G401 (cell line): ENCODE data around the gene MRPL32. TPM values are rescaled to one million over a fixed set of nuclear protein-coding genes. Genes with fewer than 3 reads are reported as not detected.

Source experiments
- DNase-seq: peaks from one replicate; pipeline ENCODE4 v3.0.0-alpha.2; 2015; ENCODE audit warnings: low spot score
- in situ Hi-C: cut with HindIII; loops from 2 replicates; pipeline ENCODE4 v1.10.0; 2016; ENCODE audit warnings: low sequenced_read_pairs, mixed read lengths
- total RNA-seq: library from RNA; depleted of rRNA; stranded (reverse); fragments of >200 nt; shearing (Covaris generic); gene quantifications from 2 replicates; pipeline ENCODE4 v1.2.3, GENCODE V29; 2014

Gene MRPL32
- total RNA-seq, 1 experiment from 2014 or later = 111 TPM

DNA sequence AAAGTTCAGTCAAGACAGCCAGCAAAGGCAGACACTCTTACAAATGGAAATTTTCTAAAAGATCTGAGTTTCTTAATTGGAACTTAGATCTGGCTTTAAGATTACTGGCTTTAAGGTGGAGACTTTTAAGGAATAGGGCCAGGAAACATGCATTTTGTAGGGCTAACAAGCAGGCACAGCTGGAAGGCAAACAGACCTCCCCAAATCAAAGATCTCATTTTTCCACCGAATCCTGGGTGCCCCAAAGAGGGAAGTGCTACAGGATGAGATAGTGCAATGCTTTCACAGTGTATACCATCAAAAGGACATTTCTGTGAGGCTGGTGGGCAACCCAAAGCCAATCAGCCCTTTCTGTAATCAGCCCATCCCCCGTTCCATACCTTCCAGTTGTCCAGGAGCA lies 27.4 kb downstream of the MRPL32 start:
- in situ Hi-C loops = no loop called here
- no peak for DNase-seq

DNA sequence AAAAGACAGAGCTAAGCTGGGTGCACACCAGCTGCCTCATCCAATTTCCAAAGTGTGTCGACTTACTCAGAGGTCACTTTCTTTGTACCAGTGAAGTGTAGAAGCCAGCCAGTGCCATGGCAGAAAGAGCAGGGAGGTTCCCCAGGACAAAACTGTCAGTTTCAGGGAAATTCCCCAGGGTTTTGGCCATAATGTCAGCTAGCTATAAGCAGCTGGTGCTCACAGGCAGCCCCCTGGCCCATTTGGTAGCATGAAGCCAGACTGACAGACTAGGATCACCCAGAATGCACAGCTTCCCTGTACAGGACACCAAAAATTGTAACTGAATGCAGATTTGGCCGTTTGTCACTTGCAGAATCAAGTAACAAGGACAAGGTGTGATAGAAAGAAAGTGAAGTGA lies 28.6 kb downstream of the MRPL32 start:
- in situ Hi-C loops = no loop called here
- DNase-seq = no peak

DNA sequence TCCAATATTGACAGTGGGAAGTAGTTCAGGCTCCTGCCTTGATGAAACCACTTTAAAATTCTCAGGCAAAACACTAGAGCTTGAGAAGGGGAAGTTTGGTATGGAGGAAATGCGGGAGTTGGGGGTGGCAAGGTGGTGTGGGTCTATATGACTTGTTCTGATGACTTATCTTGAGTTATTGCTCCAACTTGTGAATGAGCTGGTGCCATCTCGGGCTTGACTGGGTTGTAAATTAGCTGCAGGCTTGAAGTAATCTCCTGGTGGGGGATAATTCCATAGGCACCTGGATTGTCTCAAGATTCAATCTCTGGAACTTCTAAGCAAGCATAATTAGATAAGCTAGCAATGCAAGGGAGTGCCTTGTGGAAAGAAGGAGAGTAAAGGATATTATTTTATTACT lies 29.0 kb downstream of the MRPL32 start:
- no peak for DNase-seq
- in situ Hi-C loops = no loop called here

DNA sequence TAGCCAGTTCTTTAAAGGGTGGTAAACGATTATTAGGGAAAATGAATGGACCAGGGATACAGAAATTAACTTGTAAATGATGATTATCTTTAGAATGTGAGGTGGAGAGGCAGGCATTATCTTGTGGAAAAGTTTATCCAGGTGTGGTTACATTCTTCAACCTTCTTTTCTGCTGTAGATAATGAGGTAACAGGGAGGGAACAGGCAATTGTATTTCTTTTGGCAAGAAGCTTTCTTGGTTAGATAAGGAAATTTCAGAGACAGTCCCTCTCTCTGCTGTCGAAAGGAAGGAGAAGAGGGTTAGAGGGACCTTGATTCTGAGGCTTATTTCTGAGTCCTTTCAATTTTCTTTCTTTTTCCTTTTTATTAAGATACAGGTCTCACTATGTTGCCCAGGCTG lies 32.1 kb downstream of the MRPL32 start:
- in situ Hi-C loops = no loop called here
- no peak for DNase-seq

DNA sequence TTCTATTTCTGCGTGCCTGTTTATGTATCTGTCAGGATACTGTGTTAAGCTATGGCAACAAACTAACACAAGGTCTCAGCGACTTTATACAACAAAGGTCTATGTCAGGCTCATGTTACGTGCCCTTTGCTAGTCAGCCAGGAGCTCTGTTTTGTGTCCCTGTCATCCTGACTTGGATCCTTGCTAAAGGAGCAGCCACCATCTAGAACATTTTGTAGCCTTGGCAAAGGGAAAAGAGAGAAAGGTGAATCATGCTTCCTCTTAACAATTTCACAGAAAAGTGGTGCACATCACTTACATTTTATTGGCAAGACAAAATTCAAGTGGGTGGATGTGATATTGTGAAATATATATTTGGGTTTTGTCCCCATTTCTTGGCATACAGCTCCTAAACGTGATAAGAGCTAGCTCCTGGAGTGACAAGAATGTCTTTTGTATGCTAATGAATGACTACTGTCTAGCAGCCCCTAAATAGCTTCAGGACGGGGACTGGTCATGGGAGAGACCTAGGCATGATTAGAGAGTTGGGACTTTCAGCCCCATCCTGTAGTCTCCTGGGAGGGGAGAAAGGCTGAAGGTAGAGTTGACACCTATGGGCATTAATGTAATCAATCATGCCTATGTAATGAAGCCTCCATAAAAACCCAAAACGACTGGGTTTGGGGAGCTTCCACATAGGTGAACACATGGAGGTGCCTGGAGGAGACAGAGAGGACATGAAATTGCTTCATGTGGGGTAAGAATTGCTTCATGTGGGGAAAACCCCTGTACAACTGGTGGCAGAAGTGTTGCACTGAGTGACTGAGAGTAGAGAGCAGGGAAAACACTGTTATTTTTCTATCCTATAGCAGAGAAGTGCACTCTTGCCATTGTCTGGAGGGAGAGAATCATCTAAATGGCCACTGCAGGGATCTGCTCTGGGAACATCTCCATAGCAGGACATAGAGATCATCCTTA lies 33.0 kb downstream of the MRPL32 start:
- in situ Hi-C loops = no loop called here
- DNase-seq = no peak

DNA sequence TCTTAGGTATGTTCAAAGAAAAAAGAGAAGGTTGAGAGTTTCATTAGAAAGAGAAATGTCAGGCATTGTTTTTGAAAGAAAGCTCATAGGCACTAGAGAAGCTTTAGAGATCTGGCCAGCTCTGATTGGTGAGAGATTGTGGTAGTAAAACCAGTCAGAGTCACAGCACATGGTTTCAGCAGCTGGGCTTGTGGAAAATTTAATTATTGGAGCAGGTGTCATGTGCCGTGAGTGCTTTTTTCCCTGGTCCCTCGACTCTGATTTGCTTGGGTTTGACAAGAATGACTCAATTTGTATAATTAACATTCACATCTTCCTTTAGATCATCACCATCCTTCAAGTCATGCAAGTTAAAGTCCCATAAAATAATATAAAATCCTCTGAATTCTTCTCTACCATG lies 35.2 kb downstream of the MRPL32 start:
- in situ Hi-C loops = no loop called here
- DNase-seq = no peak

DNA sequence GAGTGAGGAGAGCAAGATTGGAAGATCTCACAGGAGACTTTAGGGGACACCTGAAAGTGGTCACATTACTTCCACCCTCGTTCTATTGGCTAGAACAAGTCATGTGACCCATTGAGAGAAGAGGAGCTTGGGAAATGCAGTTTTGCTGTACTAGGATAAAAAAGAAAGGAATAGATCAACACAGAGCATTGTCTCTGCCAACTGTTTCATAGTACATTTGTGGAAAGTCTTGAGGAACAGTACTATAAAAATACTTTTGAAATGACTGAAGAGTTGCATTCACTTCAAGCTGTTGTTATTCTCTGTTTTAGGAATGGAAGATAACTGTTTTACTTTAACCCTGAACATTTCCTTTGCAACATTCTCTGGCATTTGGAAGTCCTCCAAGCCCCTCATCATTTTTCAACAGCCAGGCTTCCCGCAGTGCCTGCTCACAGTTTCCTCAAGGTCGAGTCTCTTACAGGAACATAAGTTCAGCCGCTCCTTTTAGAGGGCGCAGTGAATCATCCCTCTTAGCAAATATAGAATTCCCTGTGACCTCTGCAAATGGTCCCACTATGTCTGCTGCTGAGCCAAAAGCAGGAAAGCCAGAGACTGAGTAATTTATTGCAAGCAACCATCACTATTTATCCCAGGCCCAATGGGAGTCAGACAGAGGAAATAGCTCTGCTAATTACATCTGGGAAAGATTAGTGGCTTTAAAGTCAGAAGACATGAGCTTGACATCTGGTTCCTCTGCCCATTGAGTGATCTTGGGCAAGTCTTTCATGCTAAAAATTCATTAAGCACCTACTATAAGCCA lies 40.7 kb downstream of the MRPL32 start:
- in situ Hi-C loops = no loop called here
- DNase-seq = no peak

DNA sequence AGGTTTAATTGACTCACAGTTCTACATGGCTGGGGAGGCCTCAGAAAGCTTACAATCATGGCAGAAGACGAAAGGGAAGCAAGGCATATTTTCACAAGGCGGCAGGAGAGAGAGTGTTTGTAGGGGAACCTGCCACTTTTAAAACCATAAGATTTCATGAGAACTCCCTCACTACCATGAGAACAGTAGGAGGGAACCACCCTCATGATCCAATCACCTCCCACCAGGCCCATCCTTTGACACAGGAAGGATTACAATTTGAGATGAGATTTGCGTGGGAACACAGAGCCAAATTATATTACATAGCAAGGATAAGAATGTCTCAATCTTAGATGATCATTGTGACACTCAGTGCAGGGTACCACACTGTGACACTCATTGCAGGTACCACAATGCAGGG lies 44.2 kb downstream of the MRPL32 start:
- in situ Hi-C loops = no loop called here
- DNase-seq = no peak

DNA sequence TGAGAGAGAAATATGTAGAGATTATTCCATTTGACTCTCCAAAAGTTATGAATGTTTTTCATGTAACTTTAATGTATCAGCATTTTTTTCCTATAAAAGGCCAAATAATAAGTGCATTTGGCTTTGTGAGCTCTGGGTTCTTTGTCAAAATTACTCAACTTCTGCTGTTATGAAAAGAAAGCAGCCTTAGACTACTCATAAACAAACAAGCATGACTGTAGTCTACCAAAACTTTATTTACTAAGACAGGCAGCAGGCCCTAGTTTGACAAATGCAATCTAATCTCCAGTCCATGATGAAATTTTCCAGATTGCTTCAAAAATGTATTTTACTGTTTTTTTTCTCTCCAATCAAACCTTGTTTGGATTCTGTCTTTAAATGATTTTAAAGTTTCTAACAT lies 46.3 kb downstream of the MRPL32 start:
- in situ Hi-C loops = no loop called here
- no peak for DNase-seq

DNA sequence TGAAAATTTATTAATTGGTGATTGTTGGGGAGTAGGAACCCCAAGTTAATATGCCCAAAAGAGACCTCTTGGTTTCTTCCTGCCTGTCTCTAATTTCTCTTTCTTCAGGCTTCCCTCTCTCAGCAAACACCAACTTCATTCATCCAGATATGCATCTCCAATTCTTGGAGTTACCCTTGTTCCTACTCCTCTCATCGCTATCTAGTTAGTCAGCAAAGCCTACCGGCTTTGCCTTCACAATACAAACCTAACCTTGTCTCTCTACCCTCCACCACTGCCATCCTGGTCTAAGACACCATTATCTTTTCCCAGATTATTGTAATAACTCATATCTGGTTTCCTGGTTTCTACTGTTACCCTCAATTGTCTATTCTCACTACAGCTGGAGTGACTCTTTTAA lies 47.9 kb downstream of the MRPL32 start:
- no peak for DNase-seq
- in situ Hi-C loops = no loop called here

DNA sequence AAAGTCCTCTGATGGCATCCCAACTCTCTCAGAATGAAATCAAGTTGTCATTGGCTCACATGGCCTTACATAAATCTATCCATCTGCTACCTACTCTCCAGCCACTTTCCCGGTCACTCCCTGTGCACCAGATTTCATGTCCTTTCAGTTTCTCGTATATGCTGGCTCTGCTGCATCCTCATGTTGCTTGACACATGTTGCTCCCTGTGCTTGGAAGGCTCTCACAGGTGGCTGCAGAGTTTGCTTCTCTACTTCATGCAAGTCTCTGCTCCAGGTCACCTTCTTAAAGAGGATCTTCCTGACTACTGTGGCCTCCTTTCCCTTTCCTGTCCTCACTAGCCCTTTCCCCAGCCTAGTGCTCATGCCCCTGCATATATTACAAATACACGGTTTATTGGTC lies 48.3 kb downstream of the MRPL32 start:
- in situ Hi-C loops = no loop called here
- DNase-seq = no peak

DNA sequence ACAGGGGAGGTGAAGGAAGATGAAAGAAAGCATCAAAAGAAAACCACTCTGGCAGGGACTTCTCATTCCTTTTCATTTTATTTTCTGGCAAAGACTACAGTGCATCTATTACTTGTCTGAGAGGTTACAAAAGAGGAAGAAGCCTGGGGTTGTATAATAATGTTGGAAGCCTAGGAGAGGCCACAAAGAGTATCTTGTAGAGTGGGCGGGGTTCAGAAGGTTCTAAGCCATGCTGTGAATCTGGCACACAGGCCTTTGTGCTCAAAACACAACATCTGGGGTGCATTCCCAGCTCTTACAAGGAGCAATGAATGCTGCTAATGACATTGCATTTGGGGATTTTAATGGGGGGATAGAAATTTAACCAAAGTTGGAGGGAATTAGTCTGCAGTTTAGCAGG lies 49.4 kb downstream of the MRPL32 start:
- in situ Hi-C loops = no loop called here

DNA sequence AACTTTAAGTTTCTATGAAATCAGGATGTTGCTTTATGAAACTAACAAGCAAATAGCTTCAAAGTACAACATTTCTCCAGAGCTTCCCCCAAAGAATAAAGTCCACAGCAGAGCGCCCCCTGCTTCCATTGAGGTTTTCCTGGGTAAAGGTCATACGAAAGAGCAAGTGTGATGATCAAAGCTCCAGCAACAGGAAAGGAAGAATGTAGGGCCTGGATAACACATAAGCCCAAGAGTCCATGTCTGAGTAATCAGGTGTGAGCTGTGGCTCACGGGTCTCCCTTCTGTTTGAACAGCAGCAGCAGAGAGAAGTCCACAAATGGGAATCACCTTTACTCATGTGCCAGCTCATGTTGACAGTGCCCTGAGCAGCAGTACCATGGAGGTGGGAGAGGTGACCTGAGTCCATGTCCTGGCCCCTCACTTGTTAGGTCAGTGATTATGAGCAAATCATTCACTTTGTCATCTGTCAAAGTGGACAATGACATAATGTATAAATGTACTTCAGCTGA lies 50.5 kb downstream of the MRPL32 start:
- no peak for DNase-seq
- in situ Hi-C loops = no loop called here

More for the DNA sequence above, 49.4 kb downstream of the MRPL32 start:
- no peak for DNase-seq

DNA sequence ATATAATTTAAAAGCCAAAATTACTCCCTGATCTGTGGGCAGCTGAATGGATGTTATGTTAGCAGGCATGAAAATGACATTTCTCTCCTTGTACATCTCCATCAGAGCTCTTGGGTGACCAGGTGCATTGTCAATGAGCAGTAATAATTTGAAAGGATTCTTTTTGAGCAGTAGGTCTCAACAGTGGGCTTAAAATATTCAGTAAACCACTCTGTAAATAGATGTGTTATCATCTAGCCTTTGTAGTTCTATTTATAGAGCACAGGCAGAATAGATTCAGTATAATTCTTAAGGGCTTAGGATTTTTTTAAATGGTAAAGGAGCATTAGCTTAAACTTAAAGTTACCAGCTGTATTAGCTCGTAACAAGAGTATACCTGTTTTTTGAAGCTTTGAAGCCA lies 52.0 kb downstream of the MRPL32 start:
- no peak for DNase-seq
- in situ Hi-C loops = no loop called here

DNA sequence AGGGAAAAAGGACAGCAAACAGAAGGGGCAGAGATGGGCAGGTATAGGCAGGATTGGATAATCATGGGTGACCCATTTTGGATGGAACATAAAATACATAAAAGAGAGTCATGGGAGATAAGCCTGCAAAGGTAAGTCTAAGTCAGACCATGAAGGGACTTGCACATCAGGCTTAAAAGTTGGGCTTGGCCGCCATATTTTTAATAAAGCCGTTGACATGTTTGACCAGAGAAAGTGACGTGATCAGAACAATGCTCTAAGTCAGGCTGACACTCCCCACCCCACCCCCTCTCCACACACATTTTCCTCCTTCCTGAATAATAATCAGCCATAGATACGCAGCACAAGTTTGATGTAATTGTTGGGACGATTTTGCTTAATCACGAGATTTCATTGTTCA lies 54.0 kb downstream of the MRPL32 start:
- in situ Hi-C loops = no loop called here
- no peak for DNase-seq

DNA sequence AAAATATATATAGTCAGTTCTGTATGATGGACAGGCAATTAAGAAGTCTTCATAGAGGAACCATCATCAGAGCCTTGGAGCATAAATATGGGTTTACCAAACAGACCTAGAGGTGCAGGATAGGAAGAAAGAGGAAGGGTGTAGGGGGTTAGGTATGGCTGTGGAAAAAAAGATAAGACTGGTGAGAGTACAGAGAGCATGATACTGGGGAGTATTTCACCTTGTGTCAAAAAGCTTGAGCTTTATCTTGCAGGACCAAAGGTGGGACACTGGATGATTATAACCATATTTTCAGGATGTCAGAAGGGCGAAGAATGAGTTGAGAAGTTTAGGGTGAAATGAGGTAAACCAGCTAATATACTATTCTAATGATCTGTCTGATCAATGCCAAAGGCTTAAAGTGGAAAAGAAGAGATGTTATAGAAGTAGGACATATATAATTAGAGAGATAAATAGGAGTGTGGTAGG lies 54.6 kb downstream of the MRPL32 start:
- DNase-seq = no peak
- in situ Hi-C loops = no loop called here
